Stimulated activated CD4-positive, alpha-beta T cell treated with anti-CD3 and anti-CD28 coated beads, TNF-alpha, amount 100 ng/mL, for 4 hours (primary cell): ENCODE results near the gene USP36.

Source experiments
- DNase-seq, 3 experiments: peaks; one replicate each; pipeline ENCODE4 v3.0.0-alpha.2; 2020; ENCODE audit warnings: low read depth in 3 of 3

USP36 gene

GRCh38 chr17:78815696-78816095, 24.9 kb downstream of the USP36 start:
- no peak for DNase-seq

- no peak for DNase-seq
Observed at GRCh38 chr17:78812855-78813254, 27.8 kb downstream of the USP36 start.

- no peak for DNase-seq
Observed at GRCh38 chr17:78808163-78808562, 32.5 kb downstream of the USP36 start.

- DNase-seq = no peak
Observed at GRCh38 chr17:78806451-78806850, 34.2 kb downstream of the USP36 start.

- peak; percentile 36 to 61 (median 39) for DNase-seq
Observed at GRCh38 chr17:78805301-78805700, 35.3 kb downstream of the USP36 start.

- DNase-seq = no peak
Observed at GRCh38 chr17:78804777-78805176, 35.8 kb downstream of the USP36 start.

- no peak for DNase-seq
Observed at GRCh38 chr17:78803186-78803845, 37.3 kb downstream of the USP36 start.

GRCh38 chr17:78802459-78802858, 38.2 kb downstream of the USP36 start:
- DNase-seq = no peak

GRCh38 chr17:78802008-78802407, 38.6 kb downstream of the USP36 start:
- DNase-seq = no peak

- DNase-seq = no peak
Observed at GRCh38 chr17:78800132-78800931, 40.3 kb downstream of the USP36 start.

GRCh38 chr17:78798695-78799559, 41.7 kb downstream of the USP36 start:
- no peak for DNase-seq

GRCh38 chr17:78797691-78798585, 42.7 kb downstream of the USP36 start:
- no peak for DNase-seq

- no peak for DNase-seq
Observed at GRCh38 chr17:78797213-78797612, 43.4 kb downstream of the USP36 start.

- DNase-seq = no peak
Observed at GRCh38 chr17:78796517-78796900, 44.1 kb downstream of the USP36 start.

- no peak for DNase-seq
Observed at GRCh38 chr17:78795861-78796516, 44.6 kb downstream of the USP36 start.

GRCh38 chr17:78794864-78795640, 45.6 kb downstream of the USP36 start:
- no peak for DNase-seq

GRCh38 chr17:78794399-78794798, 46.2 kb downstream of the USP36 start:
- no peak for DNase-seq

GRCh38 chr17:78793968-78794367, 46.6 kb downstream of the USP36 start:
- no peak for DNase-seq

GRCh38 chr17:78793415-78793814, 47.2 kb downstream of the USP36 start:
- DNase-seq = no peak
